ENCODE data around the gene SLC6A5. TPM values are rescaled to one million over a fixed set of nuclear protein-coding genes. Genes with fewer than 3 reads are reported as not detected.

Gene SLC6A5
- total and polyA plus RNA-seq, 9 donors, result 0.12 TPM; not detected in 8

- intact Hi-C loops (cut with DNase I), result no loop called here
- H3K4me3 ChIP-seq, result no peak overlapping the region
- WGBS, 3 donors, result 49 to 63% (median 57%) methylated on average over 5 of the region's 5 CpGs
- H3K27ac ChIP-seq, result no peak overlapping the region
- H3K4me1 ChIP-seq (ENCODE audit: insufficient read depth), result no peaks in the 10 kb centered on the region
- no peaks in the 10 kb centered on the region for H3K27me3 ChIP-seq
- TF ChIP-seq POLR2A (IDR thresholded peaks at IDR 0.05), result no peak
- no peak for TF ChIP-seq CTCF (IDR thresholded peaks at IDR 0.05)
- TF ChIP-seq EP300 (IDR thresholded peaks at IDR 0.05), result no peak
- no peak for DNase-seq
- no peaks in the 10 kb centered on the region for H3K36me3 ChIP-seq
- H3K9me3 ChIP-seq, result no peaks in the 10 kb centered on the region
Observed at GRCh38 chr11:20631519-20632168, 32.2 kb downstream of the SLC6A5 start.

GRCh38 chr11:20632169-20632532 lies 32.7 kb downstream of the SLC6A5 start:
- intact Hi-C loops (cut with DNase I), result no loop called here
- DNase-seq, result no peak
- H3K4me3 ChIP-seq, result no peak overlapping the region
- no peaks in the 10 kb centered on the region for H3K36me3 ChIP-seq
- no peaks in the 10 kb centered on the region for H3K27me3 ChIP-seq
- 12 to 26% (median 19%) methylated on average over 1 of the region's 1 CpG for WGBS, 3 donors
- H3K9me3 ChIP-seq, result no peaks in the 10 kb centered on the region
- H3K4me1 ChIP-seq (ENCODE audit: insufficient read depth), result no peaks in the 10 kb centered on the region
- TF ChIP-seq POLR2A (IDR thresholded peaks at IDR 0.05), result no peak
- no peak for TF ChIP-seq CTCF (IDR thresholded peaks at IDR 0.05)
- no peak for TF ChIP-seq EP300 (IDR thresholded peaks at IDR 0.05)
- H3K27ac ChIP-seq, result no peak overlapping the region

GRCh38 chr11:20634044-20634443 lies 34.6 kb downstream of the SLC6A5 start:
- H3K9me3 ChIP-seq, result no peaks in the 10 kb centered on the region
- H3K4me1 ChIP-seq (ENCODE audit: insufficient read depth), result no peaks in the 10 kb centered on the region
- WGBS, 3 donors, result 86% methylated on average over 5 of the region's 5 CpGs
- intact Hi-C loops (cut with DNase I), result no loop called here
- no peak for DNase-seq
- H3K36me3 ChIP-seq, result no peaks in the 10 kb centered on the region
- H3K27me3 ChIP-seq, result no peaks in the 10 kb centered on the region
- no peak overlapping the region for H3K27ac ChIP-seq
- TF ChIP-seq EP300 (IDR thresholded peaks at IDR 0.05), result no peak
- TF ChIP-seq POLR2A (IDR thresholded peaks at IDR 0.05), result no peak
- TF ChIP-seq CTCF (IDR thresholded peaks at IDR 0.05), result no peak
- no peak overlapping the region for H3K4me3 ChIP-seq

- no peak overlapping the region for H3K4me3 ChIP-seq
- 70 to 76% (median 70%) methylated on average over 7 of the region's 7 CpGs for WGBS, 3 donors
- no peak for DNase-seq
- H3K27ac ChIP-seq, result no peak overlapping the region
- no peaks in the 10 kb centered on the region for H3K27me3 ChIP-seq
- H3K36me3 ChIP-seq, result no peaks in the 10 kb centered on the region
- H3K4me1 ChIP-seq (ENCODE audit: insufficient read depth), result no peaks in the 10 kb centered on the region
- no peak for TF ChIP-seq CTCF (IDR thresholded peaks at IDR 0.05)
- TF ChIP-seq POLR2A (IDR thresholded peaks at IDR 0.05), result no peak
- TF ChIP-seq EP300 (IDR thresholded peaks at IDR 0.05), result no peak
- H3K9me3 ChIP-seq, result no peaks in the 10 kb centered on the region
- intact Hi-C loops (cut with DNase I), result no loop called here
Observed at GRCh38 chr11:20634781-20635180, 35.4 kb downstream of the SLC6A5 start.

Measured in ovary (tissue), 9 donors.